Heart left ventricle (tissue), 16 donors: ENCODE results near the gene DCAF6. TPM values are rescaled to one million over a fixed set of nuclear protein-coding genes. Genes with fewer than 3 reads are reported as not detected.
A peak's percentile ranks its signal among the peaks of the same experiment; 100 is the strongest.

Experiments used
- ATAC-seq, 4 donors: fragments of 200-7000 bp; cut with Tn5 transposase; one replicate each; pipeline ENCODE4 v1.9.1; 2020 to 2022; ENCODE audit warnings: moderate library complexity in 4 of 4, mild to moderate bottlenecking in 3 of 4, moderate number of reproducible peaks in 1 of 4
- DNase-seq, 5 donors: peaks; one replicate each; pipeline ENCODE4 v3.0.0-alpha.2; 2020
- H3K27ac ChIP-seq, 12 donors: fragments of 200-600 bp; sonication (generic) in 4 of 12; one replicate each; pipeline versions ENCODE4 v1.5.0 to v1.8.0; 2016 to 2022; ENCODE audit warnings: mild to moderate bottlenecking in 2 of 12
- H3K27me3 ChIP-seq, 9 donors: fragments of 200-600 bp; sonication (generic) in 2 of 9; one replicate each; pipeline versions ENCODE4 v1.5.1 to v1.8.0; 2016 to 2022; ENCODE audit warnings: mild to moderate bottlenecking in 3 of 9
- H3K36me3 ChIP-seq, 9 donors: fragments of 200-600 bp; sonication (generic) in 2 of 9; one replicate each; pipeline versions ENCODE4 v1.5.0 to v1.8.0; 2018 to 2022; ENCODE audit warnings: mild to moderate bottlenecking in 2 of 9
- H3K4me1 ChIP-seq, 12 donors: fragments of 200-600 bp; sonication (generic) in 4 of 12; one replicate each; pipeline versions ENCODE4 v1.5.0 to v1.8.0; 2016 to 2022; ENCODE audit warnings: mild to moderate bottlenecking in 3 of 12
- H3K4me3 ChIP-seq, 12 donors: fragments of 200-600 bp; sonication (generic) in 4 of 12; one replicate each; pipeline versions ENCODE4 v1.5.0 to v1.8.0; 2017 to 2022; ENCODE audit warnings: mild to moderate bottlenecking in 9 of 12, moderate library complexity in 4 of 12
- H3K9me3 ChIP-seq, 12 donors: fragments of 200-600 bp; sonication (generic) in 4 of 12; one replicate each; pipeline versions ENCODE4 v1.5.0 to v1.8.0; 2016 to 2022; ENCODE audit warnings: mild to moderate bottlenecking in 1 of 12
- POLR2A ChIP-seq, 2 donors: fragments of 450-650 bp; IDR thresholded peaks; one replicate each; pipeline ENCODE4 v1.6.1; 2017; ENCODE audit warnings: antibody characterized with exemption in 2 of 2, mild to moderate bottlenecking in 2 of 2, moderate library complexity in 2 of 2
- WGBS, 4 donors: extraction: QIAGEN DNeasy Blood & Tissue Kit in 2 of 4; methylation state at CpG; one replicate each; pipeline versions ENCODE4 v1.1.5 to v1.1.7; 2013 to 2018; 5-methylcytosine and 5-hydroxymethylcytosine counted together
- intact Hi-C, 10 donors: fragments of 100-400 bp; cut with DNase I; formaldehyde crosslinking; loops; one replicate each; pipeline versions ENCODE4 v1.11.1 to v1.14.2; 2022
- polyA plus RNA-seq, 2 donors: library from polyadenylated mRNA; stranded (reverse); fragments of 200-250 nt; gene quantifications; one replicate each; pipeline ENCODE4 v1.2.3, GENCODE V29; 2013
- total RNA-seq, 9 donors: library from RNA; depleted of rRNA in 2 of 9; stranded (reverse); fragments of >200 nt in 2 of 9; fragmentation: NEBNext Ultra II Directional in 3 of 9; extraction: Animal tissue kit (Norgen Biotek cat#: 25700) in 3 of 9; gene quantifications; one replicate each; pipeline versions ENCODE4 v1.1.0 to v1.2.4, GENCODE V29; 2016 to 2023
- TF ChIP-seq, protein P1 (sequence below), 12 donors: fragments of 200-600 bp; sonication (generic) in 4 of 12; IDR thresholded peaks; one replicate each; pipeline versions ENCODE4 v1.5.0 to v1.8.0; 2018 to 2022; ENCODE audit warnings: antibody characterized with exemption in 12 of 12, mild to moderate bottlenecking in 5 of 12
- donor health status: ischemic (EF 13 %, LVEDD 7.1; RV severe dilation, severe dysfunction).
- donor health status: healthy with polysubstance abuse.
- donor health status: DM: no; HTN: yes; CAD: no.
- donor health status: DM: no; HTN: no; CAD: no.
- donor health status: ischemic (EF 25% LVEDD 6.9; RV normal size, moderate dysfunction).
- donor health status: ischemic (EF 25% LVEDD 5.7; RV mildly dilated, moderate dysfunction).
- donor health status: healthy.
- donor health status: DM: yes; HTN: yes; CAD: no.
- donor health status: ischemic (EF 35%, LVEDD 5.7; RV mildly dilated, moderate dysfunction).
- donor health status: nonischemic (EF 11% LVEDD 7.7; RV severe dilation, severe dysfunction).
- donor health status: DM: yes; HTN: yes; CAD: no.
- donor health status: PGD.
- donor health status: ischemic (EF 29% LVEDD 5.4; RV normal size, mild dysfunction).
- donor health status: nonischemic (EF 23%, LVEDD 6.1; RV moderate dilation, normal function).

DCAF6 gene
- total and polyA plus RNA-seq, 11 donors, result 66.9 to 245 (median 180) TPM

DNA sequence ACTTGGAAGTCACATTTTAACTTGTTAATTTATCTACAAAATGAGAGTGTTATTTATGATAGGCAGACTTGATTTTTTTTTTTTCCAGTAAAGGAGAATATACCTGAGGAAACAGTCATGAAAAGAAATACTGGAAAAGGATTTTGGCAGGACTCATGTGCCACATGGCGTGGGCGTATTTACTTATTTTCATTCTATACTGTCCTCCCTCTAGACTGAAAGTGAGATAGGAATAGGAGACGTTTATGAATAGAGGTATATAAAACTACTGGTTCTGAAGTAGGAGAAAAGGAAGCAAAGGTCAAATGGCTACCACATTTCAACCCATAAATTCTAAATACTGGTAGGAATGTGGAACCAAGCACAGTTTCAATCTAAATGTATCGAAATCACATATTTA is 95.1 kb downstream of the DCAF6 start:
- WGBS, 4 donors, result 90 to 92% (median 91%) methylated on average over 4 of the region's 4 CpGs
- Histone ChIP-seq H3K4me3 (no peak overlapping the region), H3K9me3 (no peaks in the 10 kb centered on the region), H3K27ac (peak overlapping the region in 1 of 12 donors; percentile 50), H3K36me3 (peaks cover 0 to 33% (median 8%) of the 10 kb centered on the region in 9 donors), H3K27me3 (no peaks in the 10 kb centered on the region), H3K4me1 (no peaks in the 10 kb centered on the region)
- DNase-seq, result no peak
- TF ChIP-seq, protein P1, sequence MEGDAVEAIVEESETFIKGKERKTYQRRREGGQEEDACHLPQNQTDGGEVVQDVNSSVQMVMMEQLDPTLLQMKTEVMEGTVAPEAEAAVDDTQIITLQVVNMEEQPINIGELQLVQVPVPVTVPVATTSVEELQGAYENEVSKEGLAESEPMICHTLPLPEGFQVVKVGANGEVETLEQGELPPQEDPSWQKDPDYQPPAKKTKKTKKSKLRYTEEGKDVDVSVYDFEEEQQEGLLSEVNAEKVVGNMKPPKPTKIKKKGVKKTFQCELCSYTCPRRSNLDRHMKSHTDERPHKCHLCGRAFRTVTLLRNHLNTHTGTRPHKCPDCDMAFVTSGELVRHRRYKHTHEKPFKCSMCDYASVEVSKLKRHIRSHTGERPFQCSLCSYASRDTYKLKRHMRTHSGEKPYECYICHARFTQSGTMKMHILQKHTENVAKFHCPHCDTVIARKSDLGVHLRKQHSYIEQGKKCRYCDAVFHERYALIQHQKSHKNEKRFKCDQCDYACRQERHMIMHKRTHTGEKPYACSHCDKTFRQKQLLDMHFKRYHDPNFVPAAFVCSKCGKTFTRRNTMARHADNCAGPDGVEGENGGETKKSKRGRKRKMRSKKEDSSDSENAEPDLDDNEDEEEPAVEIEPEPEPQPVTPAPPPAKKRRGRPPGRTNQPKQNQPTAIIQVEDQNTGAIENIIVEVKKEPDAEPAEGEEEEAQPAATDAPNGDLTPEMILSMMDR (IDR thresholded peaks at IDR 0.05), result no peak
- TF ChIP-seq POLR2A (IDR thresholded peaks at IDR 0.05), result no peak
- intact Hi-C loops, result no loop called here
- ATAC-seq, result no peak

DNA sequence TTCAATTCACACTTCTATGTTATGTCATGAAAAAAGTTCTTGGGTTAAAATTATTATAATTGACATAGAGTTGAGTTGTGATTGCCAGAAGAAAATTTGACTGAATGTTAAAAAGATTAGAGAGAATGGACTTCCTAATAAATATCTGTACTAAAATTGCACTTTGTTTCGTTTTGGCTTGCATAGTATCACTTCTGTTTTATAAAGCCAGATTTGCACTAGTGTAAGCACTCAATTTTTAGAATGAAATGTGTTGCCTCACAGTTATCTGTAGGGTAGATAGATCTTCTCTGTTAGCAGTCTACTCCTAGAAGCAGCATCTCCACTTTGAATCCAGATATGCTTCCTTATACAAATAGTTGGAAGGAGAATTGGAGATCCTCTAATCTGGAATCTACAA is 95.5 kb downstream of the DCAF6 start:
- no peak for ATAC-seq
- whole genome bisulfite sequencing, 4 donors, result 71 to 83% (median 78%) methylated on average over 1 of the region's 1 CpG
- Histone ChIP-seq H3K27ac (peak overlapping the region in 1 of 12 donors; percentile 50), H3K4me3 (no peak overlapping the region), H3K36me3 (peaks cover 0 to 29% (median 5%) of the 10 kb centered on the region in 9 donors), H3K9me3 (no peaks in the 10 kb centered on the region), H3K4me1 (no peaks in the 10 kb centered on the region), H3K27me3 (no peaks in the 10 kb centered on the region)
- DNase-seq, result no peak
- intact Hi-C loops, result no loop called here
- TF ChIP-seq POLR2A (IDR thresholded peaks at IDR 0.05), result no peak
- TF ChIP-seq, protein P1 (IDR thresholded peaks at IDR 0.05), result no peak

DNA sequence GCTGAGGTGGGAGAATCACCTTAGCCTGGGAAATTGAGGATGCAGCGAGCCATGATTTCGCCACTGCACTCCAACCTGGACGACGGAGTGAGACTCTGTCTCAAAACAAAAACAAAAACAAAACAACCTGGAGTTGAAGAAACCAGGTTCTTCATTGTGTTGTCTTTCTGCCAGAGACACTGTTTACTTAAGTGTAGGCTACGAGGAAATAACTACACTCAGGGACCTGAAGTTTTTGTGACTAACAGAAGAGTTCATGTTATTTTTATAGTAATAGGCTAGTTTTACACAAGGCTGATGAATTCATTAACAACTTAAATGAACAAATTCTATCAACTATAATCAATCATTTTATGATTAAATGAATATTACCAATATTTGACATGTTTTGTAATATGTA is 98.9 kb downstream of the DCAF6 start:
- Histone ChIP-seq H3K27ac (no peak overlapping the region), H3K36me3 (peaks cover 0 to 14% (median under 1%) of the 10 kb centered on the region in 9 donors), H3K27me3 (no peaks in the 10 kb centered on the region), H3K4me3 (no peak overlapping the region), H3K4me1 (no peaks in the 10 kb centered on the region), H3K9me3 (no peaks in the 10 kb centered on the region)
- DNase-seq, result no peak
- intact Hi-C loops, result no loop called here
- WGBS, 4 donors, result 95 to 98% (median 97%) methylated on average over 5 of the region's 5 CpGs
- no peak for ATAC-seq
- TF ChIP-seq, protein P1 (IDR thresholded peaks at IDR 0.05), result no peak
- no peak for TF ChIP-seq POLR2A (IDR thresholded peaks at IDR 0.05)

DNA sequence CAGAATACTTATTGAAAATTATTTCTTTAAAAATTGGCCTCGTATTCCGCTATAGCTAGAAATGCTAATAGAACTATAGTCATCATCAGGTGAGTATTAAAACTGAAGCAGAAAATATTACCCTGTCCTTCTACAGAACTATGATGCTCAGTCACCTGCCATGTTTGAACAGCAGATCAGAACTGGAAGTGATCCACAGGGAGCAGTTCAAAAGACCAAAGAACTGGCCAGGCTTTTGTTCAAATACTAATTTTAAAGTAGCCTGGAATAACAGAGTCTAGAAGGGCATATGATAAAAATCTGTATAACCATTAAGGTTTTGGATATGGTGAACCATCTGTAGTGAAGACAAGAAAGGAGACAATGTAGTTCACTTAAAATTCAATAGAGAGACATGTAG is 105.9 kb downstream of the DCAF6 start:
- Histone ChIP-seq H3K4me3 (no peak overlapping the region), H3K36me3 (peaks cover 0 to 62% (median 22%) of the 10 kb centered on the region in 9 donors), H3K9me3 (no peaks in the 10 kb centered on the region), H3K4me1 (peaks cover 0 to 10% (median 0%) of the 10 kb centered on the region in 12 donors), H3K27me3 (no peaks in the 10 kb centered on the region), H3K27ac (no peak overlapping the region)
- no peak for TF ChIP-seq POLR2A (IDR thresholded peaks at IDR 0.05)
- TF ChIP-seq, protein P1 (IDR thresholded peaks at IDR 0.05), result no peak
- intact Hi-C loops, result no loop called here
- ATAC-seq (no peak), DNase-seq (no peak)
- WGBS, 4 donors, result 97 to 99% (median 98%) methylated on average over 2 of the region's 2 CpGs
